GM23248 (cell line): ENCODE data around the gene OR6K2. TPM values are rescaled to one million over a fixed set of nuclear protein-coding genes. Genes with fewer than 3 reads are reported as not detected.

Experiments used
- DNase-seq: peaks from one replicate; pipeline ENCODE4 v3.0.0-alpha.2; 2015
- H2AFZ ChIP-seq: fragments of 200-600 bp; sonication (generic); 2 replicates; pipeline ENCODE4 v1.6.1; 2016; ENCODE audit warnings: antibody characterized with exemption
- H3F3A ChIP-seq: fragments of 200-600 bp; sonication (generic); 2 replicates; pipeline ENCODE4 v1.6.1; 2016; ENCODE audit warnings: mild to moderate bottlenecking, antibody characterized with exemption, mixed run types; ENCODE audit not compliant: insufficient read depth
- H3K27ac ChIP-seq: fragments of 200-600 bp; sonication (generic); 2 replicates; pipeline ENCODE4 v1.5.1; 2016; ENCODE audit warnings: mild to moderate bottlenecking
- H3K27me3 ChIP-seq: fragments of 200-600 bp; sonication (generic); replicated peaks from 2 replicates; pipeline ENCODE4 v1.6.1; 2016; ENCODE audit warnings: mild to moderate bottlenecking; ENCODE audit not compliant: insufficient read depth
- H3K36me3 ChIP-seq: fragments of 200-600 bp; sonication (generic); 2 replicates; pipeline ENCODE4 v1.6.1; 2016; ENCODE audit warnings: low read depth, mild to moderate bottlenecking
- H3K4me1 ChIP-seq: fragments of 200-600 bp; sonication (generic); 2 replicates; pipeline ENCODE4 v1.6.1; 2016; ENCODE audit warnings: mild to moderate bottlenecking; ENCODE audit not compliant: insufficient read depth
- H3K4me2 ChIP-seq: fragments of 200-600 bp; sonication (generic); one replicate; pipeline ENCODE4 v1.6.1; 2016; ENCODE audit warnings: mild to moderate bottlenecking; ENCODE audit not compliant: unreplicated experiment
- H3K4me3 ChIP-seq: fragments of 200-600 bp; sonication (generic); 2 replicates; pipeline ENCODE4 v1.5.1; 2016; ENCODE audit warnings: mild to moderate bottlenecking
- H3K79me2 ChIP-seq: fragments of 200-600 bp; sonication (generic); 2 replicates; pipeline ENCODE4 v1.6.1; 2016; ENCODE audit warnings: mild to moderate bottlenecking; ENCODE audit not compliant: insufficient read depth
- H3K9ac ChIP-seq: fragments of 200-600 bp; sonication (generic); 2 replicates; pipeline ENCODE4 v1.6.1; 2016; ENCODE audit warnings: mild to moderate bottlenecking
- H3K9me2 ChIP-seq: fragments of 200-600 bp; sonication (generic); 2 replicates; pipeline ENCODE4 v1.6.1; 2016; ENCODE audit warnings: mixed run types, mild to moderate bottlenecking, moderate library complexity; ENCODE audit not compliant: insufficient read depth
- H3K9me3 ChIP-seq: fragments of 200-600 bp; sonication (generic); one replicate; pipeline ENCODE4 v1.6.1; 2017; ENCODE audit warnings: low read depth
- H4K20me1 ChIP-seq: fragments of 200-600 bp; sonication (generic); 2 replicates; pipeline ENCODE4 v1.6.0; 2016; ENCODE audit not compliant: insufficient read depth
- EZH2 ChIP-seq: fragments of 200-600 bp; sonication (generic); IDR thresholded peaks from 2 replicates; pipeline ENCODE4 v1.6.1; 2018; ENCODE audit warnings: antibody characterized with exemption, mild to moderate bottlenecking; ENCODE audit not compliant: insufficient read depth, poor library complexity, severe bottlenecking
- EZH2phosphoT487 ChIP-seq: fragments of 200-600 bp; sonication (generic); IDR thresholded peaks from 2 replicates; pipeline ENCODE4 v1.6.1; 2018; ENCODE audit warnings: antibody characterized with exemption, moderate library complexity, mild to moderate bottlenecking, low read depth; ENCODE audit not compliant: insufficient read depth
- WGBS, 2 experiments: methylation state at CpG; one replicate each; pipeline ENCODE4 v1.1.6; 2015 to 2017; ENCODE audit warnings: low lambda C conversion rate in 2 of 2, low coverage in 1 of 2; ENCODE audit errors: missing lambda C conversion rate in 2 of 2; 5-methylcytosine and 5-hydroxymethylcytosine counted together
- in situ Hi-C: fragments of 300-500 bp; cut with MboI; formaldehyde crosslinking; loops from 2 replicates; pipeline ENCODE4 v1.15.0; 2020
- polyA plus RNA-seq: library from polyadenylated mRNA; unstranded; fragments of >200 nt; fragmentation: Nextera tagmentation; extraction: Ambion mirVana; gene quantifications from 2 replicates; pipeline ENCODE4 v1.2.1, GENCODE V29; 2016
- total RNA-seq: library from RNA; depleted of rRNA; stranded (reverse); fragments of >200 nt; shearing (Covaris generic); gene quantifications from 2 replicates; pipeline ENCODE4 v1.2.3, GENCODE V29; 2014

Gene OR6K2
- total and polyA plus RNA-seq, 2 experiments from 2014 or later, result not detected

DNA sequence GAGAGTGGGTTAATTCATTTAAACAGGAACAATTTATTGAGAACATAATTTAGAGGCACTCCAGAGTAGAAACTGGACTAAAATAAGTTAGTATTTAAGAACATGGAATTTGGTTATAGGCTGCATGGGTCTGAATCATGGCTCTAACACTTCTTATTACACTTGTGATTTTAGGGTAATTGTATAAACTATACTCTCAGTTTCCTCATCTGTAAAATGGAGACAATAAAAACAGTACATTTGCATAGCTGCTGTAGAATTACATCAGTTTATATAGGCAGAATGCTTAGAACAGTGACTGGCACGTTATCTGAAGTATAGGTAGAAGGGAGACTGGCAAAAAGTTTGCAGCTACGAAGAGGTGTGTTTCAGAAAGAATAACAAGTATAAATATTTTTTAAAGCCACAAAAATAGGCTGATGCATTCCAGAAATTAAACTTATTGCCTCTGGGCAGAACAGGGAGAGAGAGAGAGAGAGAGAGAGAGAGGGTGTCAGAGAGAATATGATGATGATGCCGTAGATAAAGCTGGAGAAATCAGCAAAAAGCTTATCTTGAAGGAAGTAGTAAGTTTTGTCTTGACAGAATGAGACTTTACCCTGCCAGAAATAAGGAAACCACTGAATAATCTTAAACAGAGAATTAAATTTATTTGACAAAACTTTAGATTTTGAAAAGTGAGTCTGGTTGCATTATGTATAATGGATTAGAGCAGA, 28.2 kb upstream of the OR6K2 start:
- Histone ChIP-seq H3F3A (no peaks in the 10 kb centered on the region), H3K4me2 (no peak overlapping the region), H3K27me3 (no peaks in the 10 kb centered on the region), H3K9me2 (no peaks in the 10 kb centered on the region), H3K4me1 (no peaks in the 10 kb centered on the region), H3K36me3 (no peaks in the 10 kb centered on the region), H2AFZ (no peak overlapping the region), H3K9me3 (no peaks in the 10 kb centered on the region), H3K27ac (no peak overlapping the region), H3K4me3 (no peak overlapping the region), H4K20me1 (no peaks in the 10 kb centered on the region), H3K79me2 (no peaks in the 10 kb centered on the region), H3K9ac (no peak overlapping the region)
- 8 to 21% methylated on average over 3 of the region's 3 CpGs for WGBS, 2 experiments
- no peak for DNase-seq
- TF ChIP-seq EZH2 (no peak), EZH2phosphoT487 (no peak)
- in situ Hi-C loops, result no loop called here

DNA sequence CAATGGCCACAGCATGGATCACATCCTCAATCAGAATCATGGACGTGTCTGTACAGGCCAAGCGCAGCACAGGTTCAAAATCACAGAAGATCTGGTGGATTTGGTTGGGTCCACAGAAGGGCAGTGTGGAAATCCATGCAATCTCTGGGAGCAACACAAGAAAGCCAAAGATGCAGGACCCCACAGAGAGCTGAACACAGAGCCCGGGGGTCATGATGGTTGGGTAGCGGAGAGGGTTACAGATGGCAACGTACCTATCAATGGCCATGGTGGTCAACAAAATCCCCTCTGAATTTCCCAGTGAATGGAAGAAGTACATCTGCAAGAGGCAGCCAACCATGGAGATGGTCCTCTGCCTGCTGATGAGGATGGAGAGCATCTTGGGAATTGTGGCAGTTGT, 24.0 kb upstream of the OR6K2 start:
- Histone ChIP-seq H4K20me1 (no peaks in the 10 kb centered on the region), H3K79me2 (no peaks in the 10 kb centered on the region), H3F3A (no peaks in the 10 kb centered on the region), H2AFZ (no peak overlapping the region), H3K36me3 (no peaks in the 10 kb centered on the region), H3K4me3 (no peak overlapping the region), H3K4me2 (no peak overlapping the region), H3K9ac (no peak overlapping the region), H3K27me3 (0 out of 2 replicates have a peak, but pooled peaks cover 5% of the 10 kb centered on the region), H3K27ac (no peak overlapping the region), H3K4me1 (no peaks in the 10 kb centered on the region), H3K9me2 (no peaks in the 10 kb centered on the region), H3K9me3 (no peaks in the 10 kb centered on the region)
- TF ChIP-seq EZH2phosphoT487, result no peak
- 38 to 40% methylated on average over 5 of the region's 5 CpGs for WGBS, 2 experiments
- DNase-seq, result no peak
- in situ Hi-C loops, result no loop called here

DNA sequence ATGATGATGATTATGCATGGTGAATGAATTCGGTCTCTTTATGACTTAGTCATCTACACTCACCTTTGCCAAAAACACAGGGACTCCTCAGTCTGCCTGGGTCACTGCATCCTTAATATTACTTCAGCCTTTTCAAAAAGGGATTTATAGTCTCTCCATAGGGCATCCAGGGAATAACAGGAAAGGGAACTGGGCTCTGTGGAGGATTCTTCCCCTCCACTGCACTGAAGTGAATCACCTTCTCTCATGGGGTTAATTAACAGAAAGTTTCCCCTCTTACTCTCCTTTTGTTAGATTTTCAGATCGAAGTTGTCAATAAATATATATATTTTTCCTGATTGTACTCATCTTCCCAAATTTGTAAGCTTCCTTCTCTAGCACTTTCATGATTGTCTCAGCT, 20.2 kb upstream of the OR6K2 start, which contains the start of gene OR6K3:
TSS of gene OR6K3 (minus strand) at position 101 of the 400 bp plus-strand sequence. CDS start 2,605 bp downstream, outside the sequence.
- no peaks in the 10 kb centered on the region for H3K36me3 ChIP-seq
- H3K9ac ChIP-seq, result no peak within 1 kb of the TSS
- no peak for TF ChIP-seq EZH2
- no peak for TF ChIP-seq EZH2phosphoT487
- H4K20me1 ChIP-seq, result no peaks in the 10 kb centered on the region
- H3K9me2 ChIP-seq, result no peaks in the 10 kb centered on the region
- H3F3A ChIP-seq, result no peaks in the 10 kb centered on the region
- H3K4me2 ChIP-seq, result no peak within 1 kb of the TSS
- no peak within 1 kb of the TSS for H2AFZ ChIP-seq
- H3K4me3 ChIP-seq, result no peak within 1 kb of the TSS
- no peaks in the 10 kb centered on the region for H3K9me3 ChIP-seq
- no peaks in the 10 kb centered on the region for H3K79me2 ChIP-seq
- in situ Hi-C loops, result no loop called here
- H3K27ac ChIP-seq, result no peak within 1 kb of the TSS
- WGBS, 2 experiments, result 17 to 24% methylated on average over 2 of the region's 2 CpGs
- DNase-seq, result no peak
- 0 out of 2 replicates have a peak, but pooled peaks cover 5% of the 10 kb centered on the region for H3K27me3 ChIP-seq
- H3K4me1 ChIP-seq, result no peaks in the 10 kb centered on the region

DNA sequence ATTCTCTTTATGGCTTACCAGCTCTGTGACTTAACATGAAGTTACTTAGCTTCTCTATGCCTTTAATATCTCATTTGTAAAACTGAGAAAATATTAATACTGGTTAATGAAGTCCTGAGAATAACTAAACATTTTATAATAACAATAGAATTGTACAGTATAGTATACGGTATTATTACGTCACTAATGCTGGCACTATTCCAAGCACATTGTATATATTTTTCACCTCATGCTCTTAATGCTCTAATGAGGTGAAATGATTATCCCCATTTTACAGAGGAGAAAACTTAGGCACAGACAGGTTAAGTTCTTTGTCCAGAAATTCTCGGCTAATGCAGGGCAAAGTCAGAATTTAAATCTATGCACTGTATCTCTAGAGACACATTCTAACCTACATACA, 19.2 kb upstream of the OR6K2 start:
- Histone ChIP-seq H2AFZ (no peak overlapping the region), H3K4me1 (no peaks in the 10 kb centered on the region), H3K27ac (no peak overlapping the region), H4K20me1 (no peaks in the 10 kb centered on the region), H3K9me3 (no peaks in the 10 kb centered on the region), H3K4me3 (no peak overlapping the region), H3K27me3 (0 out of 2 replicates have a peak, but pooled peaks cover 5% of the 10 kb centered on the region), H3K9ac (no peak overlapping the region), H3K4me2 (no peak overlapping the region), H3K9me2 (no peaks in the 10 kb centered on the region), H3K79me2 (no peaks in the 10 kb centered on the region), H3K36me3 (no peaks in the 10 kb centered on the region), H3F3A (no peaks in the 10 kb centered on the region)
- in situ Hi-C loops, result no loop called here
- WGBS, 2 experiments, result 14 to 18% methylated on average over 3 of the region's 3 CpGs
- DNase-seq, result no peak
- TF ChIP-seq EZH2phosphoT487 (no peak), EZH2 (no peak)

DNA sequence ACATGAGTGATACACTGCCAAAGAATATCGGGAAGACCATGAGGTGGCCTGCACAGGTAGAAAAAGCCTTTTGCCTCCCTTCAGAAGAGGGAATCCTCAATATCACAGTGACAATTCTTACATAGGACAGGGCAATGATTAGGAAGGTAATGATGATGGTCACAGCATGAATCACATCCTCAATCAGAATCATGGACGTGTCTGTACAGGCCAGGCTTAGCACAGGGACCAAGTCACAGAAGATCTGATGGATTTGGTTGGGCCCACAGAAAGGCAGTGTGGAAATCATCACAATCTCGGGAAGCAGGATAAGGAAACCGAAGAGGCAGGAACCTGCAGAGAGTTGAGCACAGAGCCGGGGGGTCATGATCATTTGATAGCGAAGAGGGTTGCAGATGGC, 16.9 kb upstream of the OR6K2 start:
- Histone ChIP-seq H4K20me1 (no peaks in the 10 kb centered on the region), H3K36me3 (no peaks in the 10 kb centered on the region), H2AFZ (no peak overlapping the region), H3K27ac (no peak overlapping the region), H3F3A (no peaks in the 10 kb centered on the region), H3K9ac (no peak overlapping the region), H3K79me2 (no peaks in the 10 kb centered on the region), H3K4me1 (no peaks in the 10 kb centered on the region), H3K9me2 (no peaks in the 10 kb centered on the region), H3K4me2 (no peak overlapping the region), H3K9me3 (no peaks in the 10 kb centered on the region), H3K4me3 (no peak overlapping the region), H3K27me3 (0 out of 2 replicates have a peak, but pooled peaks cover 5% of the 10 kb centered on the region)
- no peak for TF ChIP-seq EZH2phosphoT487
- no peak for TF ChIP-seq EZH2
- in situ Hi-C loops, result no loop called here
- no peak for DNase-seq
- 28 to 34% methylated on average over 6 of the region's 6 CpGs for WGBS, 2 experiments
